Choroid plexus epithelial cell (primary cell): Measurements from ENCODE around the gene PUS7.
"Not testable (repeated sequence)": the region's sequence is repeated elsewhere in the genome, so short reads cannot be mapped to it uniquely, and the experiment has no call there.

ENCODE experiments used
- DNase-seq: peaks from one replicate; pipeline ENCODE4 v3.0.0-alpha.2; 2010; ENCODE audit warnings: low read depth
- H3K4me3 ChIP-seq: 2 replicates; pipeline ENCODE4 v1.5.1; 2011; ENCODE audit warnings: low read depth, mild to moderate bottlenecking, control low read depth, low read length, moderate library complexity
- TF ChIP-seq, protein P1 (sequence below): conservative IDR thresholded peaks from 2 replicates; pipeline ENCODE4 v1.5.1; 2011; ENCODE audit warnings: low read depth, mild to moderate bottlenecking, control low read depth, inconsistent platforms, low read length, moderate library complexity

PUS7 gene

GRCh38 chr7:105461518-105461917, 60.6 kb downstream of the PUS7 start:
- peak; percentile 40 for DNase-seq
- TF ChIP-seq, protein P1, sequence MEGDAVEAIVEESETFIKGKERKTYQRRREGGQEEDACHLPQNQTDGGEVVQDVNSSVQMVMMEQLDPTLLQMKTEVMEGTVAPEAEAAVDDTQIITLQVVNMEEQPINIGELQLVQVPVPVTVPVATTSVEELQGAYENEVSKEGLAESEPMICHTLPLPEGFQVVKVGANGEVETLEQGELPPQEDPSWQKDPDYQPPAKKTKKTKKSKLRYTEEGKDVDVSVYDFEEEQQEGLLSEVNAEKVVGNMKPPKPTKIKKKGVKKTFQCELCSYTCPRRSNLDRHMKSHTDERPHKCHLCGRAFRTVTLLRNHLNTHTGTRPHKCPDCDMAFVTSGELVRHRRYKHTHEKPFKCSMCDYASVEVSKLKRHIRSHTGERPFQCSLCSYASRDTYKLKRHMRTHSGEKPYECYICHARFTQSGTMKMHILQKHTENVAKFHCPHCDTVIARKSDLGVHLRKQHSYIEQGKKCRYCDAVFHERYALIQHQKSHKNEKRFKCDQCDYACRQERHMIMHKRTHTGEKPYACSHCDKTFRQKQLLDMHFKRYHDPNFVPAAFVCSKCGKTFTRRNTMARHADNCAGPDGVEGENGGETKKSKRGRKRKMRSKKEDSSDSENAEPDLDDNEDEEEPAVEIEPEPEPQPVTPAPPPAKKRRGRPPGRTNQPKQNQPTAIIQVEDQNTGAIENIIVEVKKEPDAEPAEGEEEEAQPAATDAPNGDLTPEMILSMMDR: no peak
- no peak overlapping the region for H3K4me3 ChIP-seq

DNA sequence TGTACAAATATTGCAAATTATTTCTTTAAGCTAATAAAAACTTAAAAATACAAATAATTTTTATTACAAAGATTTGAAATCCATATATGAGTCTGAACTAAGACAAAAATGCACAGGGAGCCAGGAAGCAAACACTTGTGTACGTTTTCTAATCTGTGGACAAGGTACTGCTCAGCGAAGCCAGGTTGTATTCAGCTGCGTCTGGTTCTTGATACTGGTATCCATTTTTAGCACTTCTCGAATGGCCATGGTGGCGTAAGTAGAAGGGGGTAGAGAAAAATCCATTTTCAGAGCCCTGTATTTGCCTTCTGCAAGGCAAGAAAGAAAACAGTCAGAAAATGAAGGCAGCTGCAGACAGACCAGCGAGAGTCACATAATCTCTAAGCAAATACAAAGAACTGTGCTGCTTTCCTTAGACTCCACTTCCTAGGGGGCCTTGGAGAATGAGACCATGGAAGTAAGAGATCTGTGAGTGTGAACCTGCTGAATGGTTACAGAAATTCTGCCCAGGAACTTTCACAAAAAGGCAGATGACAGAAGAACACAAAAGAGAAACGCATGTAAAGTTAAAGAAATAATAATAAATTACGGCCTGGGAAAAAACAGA, 64.3 kb downstream of the PUS7 start:
- no peak for DNase-seq
- TF ChIP-seq, protein P1: no peak
- H3K4me3 ChIP-seq: no peak overlapping the region

GRCh38 chr7:105454921-105455320, 67.2 kb downstream of the PUS7 start:
- H3K4me3 ChIP-seq: no peak overlapping the region
- DNase-seq: peak; percentile 35
- TF ChIP-seq, protein P1: no peak

DNA sequence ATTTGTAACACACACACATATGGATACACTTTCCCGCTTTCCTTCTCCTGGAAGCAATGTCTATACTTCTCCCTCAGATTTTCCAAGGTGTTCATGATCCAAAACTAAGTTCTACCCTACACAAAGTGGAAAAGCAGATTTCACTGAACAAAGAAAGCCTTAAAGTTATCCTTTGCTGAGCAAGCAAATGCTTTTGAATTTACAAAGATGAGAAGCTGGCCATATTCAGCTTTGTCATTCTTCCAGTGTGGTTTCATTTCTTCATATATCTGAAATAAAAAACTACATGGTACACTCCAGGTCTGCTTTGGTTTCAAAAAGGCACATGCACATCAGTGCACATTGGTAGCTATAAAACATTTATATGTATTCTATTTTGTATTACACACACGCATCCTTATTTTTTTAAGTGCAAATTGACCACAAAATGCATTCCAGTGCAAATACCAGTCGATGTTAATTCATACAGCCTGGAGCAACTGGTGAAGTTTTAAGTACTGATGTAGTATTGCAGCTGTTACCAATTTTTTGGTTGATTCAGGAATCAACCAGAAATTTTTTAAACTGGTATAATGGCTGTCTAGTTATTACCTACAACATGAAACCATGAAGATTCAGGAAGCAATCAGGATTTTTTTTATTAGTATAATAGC, 67.8 kb downstream of the PUS7 start:
- TF ChIP-seq, protein P1: no peak
- peak; percentile 85 for DNase-seq
- H3K4me3 ChIP-seq: no peak overlapping the region

DNA sequence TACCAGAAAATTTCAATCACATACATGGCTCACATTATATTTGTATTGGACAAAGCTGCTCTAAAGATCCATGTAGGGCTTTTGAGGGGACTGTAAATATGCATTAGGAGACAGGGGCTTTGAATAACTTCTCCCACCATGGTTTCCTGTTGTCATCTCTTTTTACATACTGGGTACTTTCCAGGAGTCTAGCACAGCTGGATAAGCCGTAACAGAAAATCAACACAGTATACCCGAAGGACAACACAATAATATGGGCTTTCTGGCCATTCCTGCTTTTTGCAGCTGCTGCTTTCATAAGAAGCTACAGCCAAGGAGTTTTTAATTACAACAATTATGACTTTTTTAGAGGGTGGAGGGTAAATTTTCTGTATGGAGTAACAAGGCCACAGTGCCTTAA, 70.0 kb downstream of the PUS7 start:
- peak; percentile 37 for DNase-seq
- TF ChIP-seq, protein P1: no peak

DNA sequence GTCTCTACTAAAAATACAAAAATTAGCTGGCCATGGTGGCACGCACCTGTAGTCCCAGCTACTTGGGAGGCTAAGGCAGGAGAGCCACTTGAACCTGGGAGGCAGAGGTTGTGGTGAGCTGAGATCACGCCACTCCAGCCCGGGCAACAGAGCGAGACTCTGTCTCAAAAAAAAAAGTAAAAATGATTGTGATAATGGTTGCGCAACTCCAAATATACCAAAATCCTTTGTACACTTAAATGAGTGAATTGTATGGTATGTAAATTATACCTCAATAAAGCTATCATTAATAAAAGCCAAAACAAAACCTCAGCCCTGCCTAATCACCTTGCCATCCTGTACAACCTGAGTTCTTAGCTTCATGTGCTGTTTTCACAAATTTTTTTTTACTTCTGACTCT, 71.2 kb downstream of the PUS7 start:
- H3K4me3 ChIP-seq, DNase-seq: not testable (repeated sequence)

More for the DNA sequence above, 70.0 kb downstream of the PUS7 start:
- no peak overlapping the region for H3K4me3 ChIP-seq

DNA sequence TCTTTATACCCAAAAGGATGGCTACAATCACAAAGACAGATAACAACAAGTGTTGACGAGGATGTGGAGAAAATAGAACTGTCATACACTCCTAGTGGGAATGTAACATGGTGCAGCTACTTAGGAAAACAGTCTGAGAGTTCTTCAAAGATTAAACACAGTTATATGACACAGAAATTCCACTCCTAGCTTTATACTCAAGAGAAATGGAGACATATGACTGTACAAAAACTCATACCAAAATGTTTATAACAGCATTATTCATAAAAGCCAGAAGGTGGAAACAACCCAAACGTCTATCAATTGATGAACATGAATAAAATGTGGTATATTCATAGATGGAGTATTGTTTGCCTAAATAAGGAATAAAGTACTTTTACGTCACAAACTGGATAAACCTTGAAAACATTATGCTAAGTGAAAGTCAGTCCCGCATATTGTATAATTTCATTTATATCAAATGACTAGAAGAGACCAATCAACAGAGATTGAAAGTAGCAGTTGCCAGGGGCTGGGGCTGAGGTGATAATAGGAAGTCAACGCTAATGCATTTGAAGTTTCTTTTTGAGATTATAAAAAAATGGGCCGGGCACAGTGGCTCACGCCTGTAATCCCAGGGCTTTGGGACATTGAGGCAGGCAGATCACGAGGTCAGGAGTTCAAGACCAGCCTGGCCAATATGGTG, 71.8 kb downstream of the PUS7 start:
- DNase-seq: no peak
- H3K4me3 ChIP-seq: no peak overlapping the region
- TF ChIP-seq, protein P1: no peak
